GM19372 (cell line): Measurements from ENCODE around the gene TBL1Y.
A peak's percentile ranks its signal among the peaks of the same experiment; 100 is the strongest.
"Not testable (repeated sequence)": the region's sequence is repeated elsewhere in the genome, so short reads cannot be mapped to it uniquely, and the experiment has no call there.

ENCODE experiments used
- ATAC-seq: cut with Tn5 transposase; IDR thresholded peaks from one replicate; pipeline ENCODE4 v1.9.1; 2021; ENCODE audit warnings: mild to moderate bottlenecking, low read depth, moderate library complexity; ENCODE audit not compliant: unreplicated experiment

Gene TBL1Y

DNA sequence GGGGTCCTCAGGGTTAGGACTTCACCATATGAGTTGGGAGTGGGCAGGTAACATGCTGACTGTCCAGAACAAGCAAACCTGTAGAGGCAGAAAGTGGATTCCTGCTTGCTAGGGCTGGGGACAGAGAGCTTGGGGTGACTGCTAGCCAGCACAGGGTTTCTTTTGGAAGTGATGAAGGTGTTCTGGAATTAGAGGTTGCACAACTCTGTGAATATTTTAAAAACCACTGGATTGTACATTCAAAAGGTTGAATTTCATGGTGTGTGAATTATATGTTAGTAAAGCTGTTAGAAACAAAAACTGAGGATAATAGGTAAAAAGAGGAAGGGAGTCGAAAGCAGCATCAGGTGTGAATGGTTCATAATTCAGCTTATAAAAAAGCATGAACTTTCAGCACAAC, 57.7 kb downstream of the TBL1Y start:
- ATAC-seq, result no peak

DNA sequence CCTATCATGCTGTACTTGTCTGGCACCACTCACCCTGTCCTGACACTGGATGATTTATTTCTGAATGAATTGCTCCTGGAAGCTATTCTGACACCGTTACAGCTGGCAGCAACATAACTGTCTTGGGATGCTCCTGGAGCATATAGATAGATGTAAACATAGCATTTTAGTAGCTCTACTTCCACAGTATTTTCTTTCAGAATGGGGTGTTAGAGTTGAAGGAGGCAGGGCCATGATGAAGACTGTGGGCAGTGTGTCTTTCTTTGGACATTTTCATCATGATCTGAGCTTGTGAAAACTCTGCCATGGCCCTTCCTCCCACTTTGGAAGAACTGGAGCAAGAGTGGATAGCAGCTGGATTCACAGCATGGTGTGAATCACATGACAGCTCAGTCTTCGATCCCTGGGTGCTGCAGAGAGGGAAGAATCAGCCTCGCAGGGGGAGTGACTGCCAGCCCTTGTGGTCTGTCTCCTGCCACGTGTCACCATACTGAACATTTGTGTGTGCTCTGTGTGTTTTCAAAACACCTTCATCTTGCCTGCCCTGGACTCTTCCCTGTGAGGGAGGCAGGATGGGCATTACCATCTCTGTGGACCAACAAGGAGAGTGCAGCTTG, 61.9 kb downstream of the TBL1Y start:
- no peak for ATAC-seq

DNA sequence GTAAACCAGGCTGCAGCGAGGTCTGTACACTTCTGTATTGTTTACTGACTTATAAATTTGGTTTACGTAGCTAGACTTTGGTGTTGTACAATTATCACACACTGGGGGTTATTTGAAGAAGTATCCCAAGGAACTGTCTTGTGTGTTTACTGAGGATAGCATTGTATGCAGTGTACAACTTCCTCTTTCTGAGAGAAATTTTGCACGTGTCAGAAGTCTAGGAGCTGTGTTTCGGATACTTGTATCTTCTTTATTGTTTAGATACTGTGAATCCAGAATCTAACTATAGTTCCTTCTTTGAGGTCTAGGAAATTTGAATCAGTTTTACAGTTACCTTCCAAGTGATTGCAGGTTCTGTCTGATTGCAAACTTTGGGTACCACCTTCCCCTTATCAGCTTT, 64.5 kb downstream of the TBL1Y start:
- ATAC-seq, result no peak

DNA sequence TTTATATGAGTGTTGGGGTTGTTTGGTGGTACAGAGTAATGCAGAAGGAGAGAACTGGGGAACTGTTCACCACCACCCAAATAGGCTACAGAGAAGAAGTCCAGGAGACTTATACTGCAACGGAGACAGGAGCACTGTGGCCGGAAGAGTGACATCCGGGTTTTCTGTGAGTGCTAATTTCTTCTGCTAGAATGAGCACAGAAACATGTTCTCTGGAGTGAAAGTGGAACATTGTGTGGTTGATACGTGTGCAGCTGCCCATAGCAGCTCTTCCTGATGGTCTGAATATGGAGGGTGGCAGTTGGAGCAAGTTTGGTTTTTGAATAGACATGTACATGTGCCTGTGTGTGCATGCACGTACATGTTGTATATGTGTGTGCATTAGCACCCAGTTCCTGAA, 67.3 kb downstream of the TBL1Y start:
- ATAC-seq, result no peak

DNA sequence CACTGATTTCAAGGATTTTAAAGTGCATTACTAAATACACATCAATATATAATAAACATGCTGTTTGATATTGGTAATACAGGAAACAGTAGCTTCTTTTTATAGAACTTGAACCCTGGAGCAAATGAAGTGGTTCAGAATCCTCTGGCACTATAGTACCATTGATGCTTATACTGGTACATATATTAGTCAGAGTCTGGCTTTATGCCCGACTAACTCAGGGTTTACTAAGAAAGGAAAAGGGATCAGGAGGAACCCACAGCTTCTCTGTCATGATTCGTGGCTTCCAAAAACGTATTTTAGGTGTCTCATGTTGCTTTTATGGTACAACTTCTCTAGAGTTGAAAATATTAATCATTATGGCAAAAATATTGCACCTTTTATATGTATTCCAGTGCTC, 72.7 kb downstream of the TBL1Y start:
- ATAC-seq, result no peak

DNA sequence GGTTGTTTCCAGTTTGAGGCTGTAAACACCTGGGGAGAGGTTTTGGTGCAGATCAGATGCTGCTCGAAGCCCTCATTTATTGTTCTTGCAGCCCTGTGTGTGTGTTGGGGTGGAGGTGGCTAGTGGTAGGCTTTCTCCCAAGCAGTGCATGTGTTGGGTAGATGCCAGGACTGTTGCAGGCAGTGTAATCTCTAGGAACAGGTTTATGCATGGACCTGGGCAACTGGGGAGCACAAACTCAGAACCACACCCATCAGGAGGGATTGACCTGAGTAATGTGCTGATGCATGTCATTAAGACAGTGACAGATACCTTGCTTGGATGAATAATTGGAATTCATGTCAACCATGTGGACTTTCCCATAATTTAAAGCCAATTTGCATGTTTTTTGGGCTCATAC, 77.3 kb downstream of the TBL1Y start:
- ATAC-seq, result no peak

DNA sequence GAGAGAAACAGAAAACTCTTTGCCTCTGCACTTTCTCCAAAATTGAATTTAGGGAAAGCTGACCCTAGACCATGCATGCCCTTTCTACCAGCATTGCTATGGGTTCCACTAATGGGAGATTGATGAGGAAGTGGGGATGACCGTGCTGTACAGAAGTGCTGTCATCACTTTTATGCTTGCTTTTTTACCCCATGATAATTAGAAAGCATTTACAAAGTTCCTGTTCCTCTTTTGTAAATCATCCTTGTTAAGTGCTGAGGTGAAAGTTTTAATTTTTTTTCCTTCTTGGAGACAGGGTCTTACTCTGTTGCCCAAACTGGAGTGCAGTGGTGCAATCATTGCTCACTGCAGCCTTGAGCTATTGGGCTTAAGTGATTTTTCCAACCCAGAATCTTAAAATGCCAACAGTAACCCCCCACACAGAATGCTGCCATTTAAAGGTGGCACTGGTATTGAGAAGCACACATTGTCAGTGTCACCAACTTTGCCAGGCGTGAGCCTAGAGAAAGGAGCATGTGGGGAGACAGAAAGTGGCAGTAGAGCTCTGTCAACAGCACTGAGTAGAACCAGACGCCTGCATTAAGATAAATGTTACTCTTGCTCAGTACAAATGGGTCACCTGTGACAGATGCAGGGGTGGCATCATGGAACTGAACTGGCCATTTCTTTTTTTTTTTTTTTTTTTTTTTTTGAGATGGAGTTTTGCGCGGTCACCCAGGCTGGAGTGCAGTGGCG, 79.6 kb downstream of the TBL1Y start:
- no peak for ATAC-seq

DNA sequence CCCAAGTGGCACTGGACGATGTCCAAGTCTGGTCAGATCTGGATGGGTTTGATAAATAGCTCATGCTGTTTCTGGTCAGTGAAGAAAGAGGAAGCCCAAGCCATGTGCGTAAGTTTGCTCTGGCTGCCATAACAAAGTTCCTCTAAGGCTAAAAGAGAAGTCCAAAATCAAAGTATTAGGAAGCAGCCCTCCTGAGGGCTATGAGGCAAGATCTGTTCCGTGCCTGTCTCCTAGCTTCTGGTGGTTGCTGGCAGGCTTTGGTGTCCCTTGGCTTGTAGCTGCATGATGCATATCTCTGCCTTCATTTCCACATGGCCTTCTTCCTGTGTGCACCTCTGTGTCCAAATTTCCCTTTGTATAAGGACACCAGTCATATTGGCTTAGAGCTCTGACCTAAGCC, 81.5 kb downstream of the TBL1Y start:
- ATAC-seq, result no peak

DNA sequence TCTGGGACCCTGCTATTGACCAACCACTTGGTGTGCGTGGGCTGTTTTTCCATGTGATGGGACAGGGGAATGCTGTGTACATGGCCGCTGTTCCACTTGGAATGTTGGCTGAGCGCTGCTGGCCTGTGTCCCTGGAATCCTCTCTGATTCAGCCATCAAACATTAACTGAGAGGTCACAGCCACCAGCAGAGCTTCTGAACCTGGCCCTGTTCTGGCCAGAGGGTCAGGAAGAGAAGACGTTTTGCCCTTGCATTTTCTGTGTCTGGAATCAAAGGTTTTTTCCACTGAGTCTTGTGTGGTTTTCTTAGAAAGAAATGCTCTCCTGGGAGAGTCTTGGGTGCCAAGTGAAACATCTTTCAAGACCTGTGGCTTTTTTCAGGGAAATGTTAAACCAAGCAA, 85.5 kb downstream of the TBL1Y start:
- ATAC-seq, result no peak

DNA sequence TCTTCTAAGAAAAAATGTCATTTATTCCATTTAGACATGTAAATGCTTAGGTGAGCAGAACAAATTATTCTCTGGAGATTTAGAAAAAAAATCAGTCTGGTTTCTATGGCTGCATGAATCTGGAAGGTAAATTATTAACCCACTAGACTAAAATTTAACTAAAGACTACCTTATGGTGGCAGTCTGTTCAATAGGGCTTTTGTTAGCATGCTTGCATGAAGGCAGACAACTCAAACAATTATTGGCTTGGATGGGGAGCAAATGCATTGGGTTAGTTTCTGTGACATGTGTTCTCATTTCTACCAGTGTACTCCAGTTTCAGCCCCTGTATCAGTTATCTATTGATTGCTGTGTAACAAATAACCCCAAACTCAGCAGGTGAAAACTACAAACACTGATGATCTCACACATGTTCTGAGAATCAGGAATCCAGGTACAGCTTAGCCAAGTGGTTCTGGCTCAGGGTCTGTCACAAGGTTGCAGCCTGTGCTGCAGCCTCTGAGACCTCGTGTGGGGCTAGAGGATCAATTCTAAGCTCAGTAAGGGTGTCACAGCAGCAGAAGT, 87.1 kb downstream of the TBL1Y start:
- no peak for ATAC-seq

DNA sequence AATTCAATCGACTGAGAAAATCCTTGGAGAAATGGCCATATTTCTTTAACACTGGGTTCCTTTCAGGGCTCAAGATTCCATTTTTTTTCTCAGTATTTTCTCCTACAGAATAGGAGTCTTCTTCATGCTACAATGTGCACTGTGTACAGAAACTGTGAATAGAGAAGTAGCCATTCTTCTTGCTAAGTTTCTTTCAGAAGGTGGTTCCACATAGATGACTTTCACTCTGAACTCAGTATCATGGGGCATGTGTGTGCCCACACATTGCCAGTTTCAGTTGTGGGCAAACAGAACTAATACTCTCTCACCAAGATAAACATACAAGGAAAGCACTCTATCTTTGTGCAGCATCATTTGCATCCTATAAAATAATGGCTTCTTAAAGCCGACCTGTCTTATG, 89.4 kb downstream of the TBL1Y start:
- peak; percentile 74 for ATAC-seq

DNA sequence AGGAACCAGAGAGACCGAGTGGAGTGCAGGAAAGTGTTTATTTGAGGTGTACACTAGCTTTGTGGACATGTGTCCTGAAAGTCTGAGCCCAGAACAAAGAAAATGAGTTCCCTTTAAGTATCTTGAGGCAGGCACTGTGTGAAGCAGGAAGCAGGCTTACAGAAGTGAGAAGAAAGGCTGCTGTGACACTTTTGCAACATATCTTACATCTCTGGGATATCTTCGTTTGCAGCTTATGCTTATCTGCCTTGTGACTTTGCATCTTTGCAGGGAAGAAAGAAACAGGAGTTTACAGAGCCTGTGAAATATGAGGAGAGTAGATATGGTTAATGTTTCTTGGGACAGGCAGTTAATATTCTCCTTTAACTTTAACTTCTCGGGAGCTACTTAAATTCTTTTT, 92.1 kb downstream of the TBL1Y start:
- no peak for ATAC-seq

DNA sequence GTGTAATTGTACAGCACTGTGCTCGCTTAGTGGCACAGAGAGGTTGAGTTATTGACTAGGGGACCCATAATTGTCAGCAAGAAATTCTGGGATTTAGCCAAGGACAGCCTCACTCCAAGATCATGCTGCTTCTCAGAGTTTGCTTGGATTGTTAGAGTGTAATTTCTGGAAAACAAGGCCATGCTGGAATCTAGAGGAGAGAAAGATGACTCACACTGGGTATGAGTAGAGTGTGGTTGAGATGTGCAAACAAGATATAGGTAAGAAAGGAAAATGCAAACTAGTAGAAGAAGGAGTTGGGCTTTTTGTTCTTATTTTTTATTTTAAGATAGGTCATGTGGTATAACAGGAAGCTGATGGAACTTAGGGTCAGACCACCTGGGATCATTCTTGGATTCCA, 97.4 kb downstream of the TBL1Y start:
- ATAC-seq, result no peak

DNA sequence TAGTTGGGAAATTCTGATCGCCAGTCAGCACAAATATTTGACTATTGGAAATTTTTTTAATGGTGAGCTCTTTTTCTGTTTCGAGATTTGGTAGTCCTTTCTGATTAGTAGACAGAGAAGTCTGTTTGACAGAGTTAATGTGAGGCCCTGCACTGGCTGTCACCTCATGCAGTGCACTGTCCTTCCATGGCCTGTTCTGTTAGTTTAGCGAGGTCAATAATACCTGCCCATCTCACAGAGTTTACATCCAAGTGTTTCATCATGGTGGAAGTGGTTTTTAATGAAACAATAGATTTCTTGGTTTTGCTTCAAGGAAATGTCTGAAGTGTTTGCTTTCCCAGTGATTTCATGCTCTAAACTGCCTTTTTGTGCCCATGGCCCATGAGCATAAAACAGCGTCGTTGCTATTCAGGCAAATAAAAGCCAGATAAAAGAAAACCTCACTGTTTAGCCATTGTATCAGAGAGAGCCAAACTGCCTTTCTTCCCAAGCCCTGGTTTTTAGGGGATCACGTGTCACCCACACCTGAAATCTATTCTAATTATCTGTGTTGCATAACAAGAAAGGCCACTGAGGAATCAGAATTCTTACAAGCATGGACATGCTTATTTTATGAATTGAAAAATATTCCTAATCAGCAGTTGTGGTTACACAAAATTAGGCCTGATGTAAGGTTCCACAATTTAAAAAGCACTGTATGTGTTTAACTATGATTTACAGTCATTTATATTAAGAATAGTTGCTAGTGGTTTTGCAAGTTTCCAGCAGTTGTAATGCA, 98.3 kb downstream of the TBL1Y start:
- no peak for ATAC-seq

DNA sequence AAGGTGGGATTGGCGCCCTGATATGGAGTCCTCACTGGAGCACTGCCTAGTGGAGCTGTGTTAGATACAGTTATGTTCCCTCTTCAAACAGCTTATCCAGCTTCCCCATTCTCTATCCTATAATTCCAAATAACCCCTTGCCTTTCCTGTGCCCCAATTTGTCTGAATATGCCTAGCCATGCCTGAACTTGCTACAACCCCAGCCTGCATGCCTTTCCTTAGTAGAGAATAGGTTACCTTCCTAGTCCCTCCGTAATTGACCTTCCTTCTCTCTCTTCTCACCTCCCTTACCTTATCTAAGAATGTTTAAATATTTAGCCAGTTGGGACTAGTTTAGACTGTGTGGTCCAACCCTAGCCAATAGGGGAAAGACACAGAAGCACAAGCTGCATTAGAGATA, 102.6 kb downstream of the TBL1Y start:
- no peak for ATAC-seq

DNA sequence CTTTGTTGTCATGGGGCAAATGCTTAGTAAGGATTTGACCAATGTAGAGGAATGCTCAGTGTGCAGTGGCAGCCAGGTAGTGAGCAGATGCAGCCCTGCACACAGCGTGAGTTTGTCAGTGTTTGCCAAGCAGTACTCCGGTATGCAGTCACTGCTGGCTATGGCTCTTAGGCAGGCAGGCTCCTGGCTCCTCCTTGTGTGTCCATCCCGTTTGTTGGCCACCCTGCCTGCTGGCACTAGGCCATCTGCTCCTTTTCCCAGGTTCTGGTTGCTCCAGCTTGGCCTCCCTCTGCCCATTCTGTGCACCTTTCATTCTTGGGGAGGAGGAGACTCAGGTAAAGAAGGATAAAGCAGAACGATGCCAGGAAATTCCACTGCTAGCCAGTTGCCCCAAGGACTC, 106.0 kb downstream of the TBL1Y start:
- no peak for ATAC-seq

DNA sequence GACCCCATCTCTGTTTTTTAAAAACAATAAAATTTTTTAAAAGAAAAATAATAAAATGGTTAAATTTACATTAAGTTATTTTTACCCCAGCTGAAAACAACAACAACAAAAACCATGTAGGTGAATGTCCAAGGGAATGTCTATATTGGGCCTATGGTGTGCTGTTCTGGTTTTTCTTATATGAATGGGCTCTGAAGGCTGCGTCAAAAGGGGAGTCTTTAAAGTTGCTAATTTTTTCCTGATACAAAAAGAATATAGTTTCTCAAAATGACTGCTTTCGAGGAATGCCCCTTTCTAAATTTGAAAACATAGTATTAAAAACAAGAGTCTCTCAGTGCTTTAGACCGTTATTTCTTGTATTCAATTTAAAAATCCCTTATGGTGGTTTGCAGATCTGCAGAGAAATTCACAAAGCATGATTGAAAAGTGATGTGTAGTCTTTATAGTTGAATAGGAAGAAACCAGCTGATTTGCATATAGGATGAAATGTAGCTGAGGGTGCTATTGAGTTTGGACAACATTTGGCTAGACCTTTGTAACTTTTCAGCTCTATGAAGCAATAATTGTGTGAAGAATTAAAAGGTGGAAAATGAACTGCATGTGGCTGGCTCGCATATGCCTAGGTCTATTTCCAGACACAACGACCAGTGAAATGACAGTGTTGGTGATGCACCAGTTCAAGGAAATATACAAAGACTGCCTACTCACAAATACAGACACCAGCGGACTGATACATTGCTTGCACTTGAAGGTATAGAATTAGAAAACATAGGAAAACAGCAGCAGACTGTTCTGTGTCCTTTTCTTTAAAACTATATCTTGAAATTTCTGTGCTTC, 107.0 kb downstream of the TBL1Y start:
- ATAC-seq, result no peak

DNA sequence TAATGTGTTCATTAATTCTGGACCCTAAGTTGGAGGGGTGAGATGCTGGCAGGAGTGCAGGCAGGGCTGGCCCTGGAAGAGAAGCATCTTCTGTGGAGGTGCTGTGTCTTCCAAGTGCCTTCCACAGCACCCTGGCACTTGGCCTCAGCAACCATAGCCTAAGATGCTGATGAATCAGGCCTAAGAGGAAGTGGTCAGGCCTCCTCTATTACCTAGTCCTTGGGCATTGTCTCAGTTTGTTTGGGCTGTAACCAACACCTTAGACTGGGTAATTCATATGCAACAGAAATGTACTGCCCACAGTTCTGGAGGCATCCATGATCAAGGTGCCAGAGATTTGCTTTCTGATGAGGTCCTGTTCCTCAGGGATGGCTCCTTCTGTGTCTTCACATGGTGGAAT, 128.5 kb downstream of the TBL1Y start:
- ATAC-seq, result no peak

DNA sequence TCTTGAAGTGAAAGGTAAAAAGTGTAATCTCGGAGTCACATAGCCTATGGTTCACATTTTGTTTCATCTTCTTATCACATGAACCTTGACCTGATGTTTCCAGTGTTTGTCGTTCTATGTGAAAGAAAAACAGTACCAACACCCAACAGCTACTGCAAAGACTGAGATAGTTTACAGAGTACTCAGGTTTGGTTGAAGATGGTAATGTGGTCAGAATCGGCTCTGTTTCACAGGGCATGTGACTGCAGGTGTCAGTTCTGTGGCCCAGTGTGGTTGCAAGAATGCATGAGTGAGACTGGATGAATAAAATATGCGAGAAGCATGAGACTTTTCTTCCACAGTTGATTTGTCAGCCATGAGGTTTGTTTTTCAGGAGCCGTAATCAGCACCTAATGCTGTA, 130.2 kb downstream of the TBL1Y start:
- ATAC-seq, result no peak

DNA sequence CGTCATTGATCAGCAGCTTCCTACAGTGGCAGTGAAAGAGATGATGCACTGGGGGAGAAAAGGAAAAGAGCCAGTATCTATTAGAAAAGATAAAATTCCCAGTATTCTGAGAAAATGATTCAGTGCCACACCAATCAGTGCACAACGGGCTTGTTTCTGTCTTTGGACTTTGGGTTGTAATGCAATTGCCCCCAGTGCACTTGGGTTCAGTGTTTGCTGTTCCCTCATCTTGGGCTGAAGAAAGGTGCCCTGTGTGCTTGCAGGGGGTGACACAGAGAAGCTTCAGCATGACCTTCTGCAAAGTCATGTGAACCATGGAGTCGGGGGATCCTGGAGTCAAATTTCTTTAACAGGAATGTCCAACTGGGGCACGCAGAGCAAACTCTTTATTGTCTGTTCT, 131.5 kb downstream of the TBL1Y start:
- no peak for ATAC-seq

DNA sequence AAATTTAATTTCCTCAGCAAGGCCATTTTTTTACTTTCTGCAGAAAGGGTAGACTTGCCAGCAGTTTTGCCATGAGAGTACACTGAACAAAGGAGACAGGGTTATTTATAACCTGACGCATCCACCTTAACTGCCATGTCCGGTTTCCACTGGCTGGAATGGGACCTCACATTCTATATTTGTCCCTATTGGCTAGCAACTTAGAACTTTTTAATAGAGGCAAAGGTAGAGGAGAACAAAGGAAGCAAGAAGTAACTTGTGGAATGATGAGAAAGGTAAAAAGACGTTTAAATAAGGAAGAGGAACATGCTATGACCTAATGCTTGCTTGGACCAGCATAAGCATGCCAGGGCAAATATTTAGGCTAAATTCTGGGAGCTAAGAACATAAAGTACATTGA, 142.0 kb downstream of the TBL1Y start:
- not testable (repeated sequence) for ATAC-seq
